Limb (tissue), 2 donors: ENCODE measurements around the gene TAS2R13.

Source experiments
- DNase-seq, 2 donors: peaks; one replicate each; pipeline ENCODE4 v3.0.0-alpha.2; 2016; ENCODE audit errors: extremely low spot score in 2 of 2

TAS2R13 gene

GRCh38 chr12:10873378-10873777, 36.0 kb downstream of the TAS2R13 start:
- no peak for DNase-seq

- DNase-seq = no peak
Measured at GRCh38 chr12:10867381-10867780, 42.0 kb downstream of the TAS2R13 start.

GRCh38 chr12:10863512-10864218, 45.7 kb downstream of the TAS2R13 start:
- no peak for DNase-seq

- DNase-seq = no peak
Measured at GRCh38 chr12:10861366-10861765, 48.0 kb downstream of the TAS2R13 start.
